GM23338 (cell line): ENCODE results near the gene PCDHGC4. TPM values are rescaled to one million over a fixed set of nuclear protein-coding genes. Genes with fewer than 3 reads are reported as not detected.

Experiments used
- ATAC-seq: fragments of 200-7000 bp; cut with Tn5 transposase; 3 replicates; pipeline ENCODE4 v1.9.1; 2020
- DNase-seq: peaks from one replicate; pipeline ENCODE4 v3.0.0-alpha.2; 2015; ENCODE audit warnings: low spot score
- H2AFZ ChIP-seq: fragments of 200-600 bp; sonication (generic); 2 replicates; pipeline ENCODE4 v1.8.0; 2016; ENCODE audit warnings: antibody characterized with exemption, mild to moderate bottlenecking, moderate library complexity
- H3F3A ChIP-seq: fragments of 200-600 bp; sonication (generic); replicated peaks from 2 replicates; pipeline ENCODE4 v1.8.0; 2017; ENCODE audit warnings: antibody characterized with exemption, mixed run types, low read depth
- H3K27ac ChIP-seq: fragments of 200-600 bp; sonication (generic); 2 replicates; pipeline ENCODE4 v1.6.1; 2016; ENCODE audit warnings: low read depth
- H3K27me3 ChIP-seq: fragments of 200-600 bp; sonication (generic); 2 replicates; pipeline ENCODE4 v1.8.0; 2016; ENCODE audit warnings: mild to moderate bottlenecking, mixed run types, moderate library complexity; ENCODE audit not compliant: insufficient read depth
- H3K36me3 ChIP-seq: fragments of 200-600 bp; sonication (generic); 2 replicates; pipeline ENCODE4 v1.8.0; 2016; ENCODE audit warnings: mild to moderate bottlenecking; ENCODE audit not compliant: insufficient read depth
- H3K4me1 ChIP-seq: fragments of 200-600 bp; sonication (generic); 2 replicates; pipeline ENCODE4 v1.8.0; 2016; ENCODE audit warnings: mild to moderate bottlenecking, moderate library complexity; ENCODE audit not compliant: insufficient read depth
- H3K4me2 ChIP-seq: fragments of 200-600 bp; sonication (generic); 2 replicates; pipeline ENCODE4 v1.7.1; 2017; ENCODE audit warnings: mixed run types
- H3K4me3 ChIP-seq: fragments of 200-600 bp; sonication (generic); 2 replicates; pipeline ENCODE4 v1.6.1; 2016; ENCODE audit warnings: mixed run types
- H3K79me2 ChIP-seq: fragments of 200-600 bp; sonication (generic); replicated peaks from 2 replicates; pipeline ENCODE4 v1.8.0; 2017; ENCODE audit warnings: mild to moderate bottlenecking; ENCODE audit not compliant: insufficient read depth
- H3K9me2 ChIP-seq: fragments of 200-600 bp; sonication (generic); 2 replicates; pipeline ENCODE4 v1.8.0; 2017; ENCODE audit not compliant: insufficient read depth
- H4K20me1 ChIP-seq: fragments of 200-600 bp; sonication (generic); replicated peaks from 2 replicates; pipeline ENCODE4 v1.8.0; 2017; ENCODE audit warnings: mild to moderate bottlenecking; ENCODE audit not compliant: insufficient read depth
- H3K27ac Mint-ChIP-seq: 2 replicates; pipeline ENCODE4 v1.8.0; 2020; ENCODE audit warnings: inconsistent platforms, mild to moderate bottlenecking, moderate library complexity, mixed read lengths
- H3K27me3 Mint-ChIP-seq: 3 replicates; pipeline ENCODE4 v1.8.0; 2022; ENCODE audit warnings: low read depth, mild to moderate bottlenecking, moderate library complexity, mixed read lengths, inconsistent platforms; ENCODE audit not compliant: insufficient read depth, poor library complexity
- H3K36me3 Mint-ChIP-seq: 3 replicates; pipeline ENCODE4 v1.8.0; 2021; ENCODE audit warnings: low read depth, mild to moderate bottlenecking, inconsistent platforms, moderate library complexity, mixed read lengths
- H3K4me1 Mint-ChIP-seq: 3 replicates; pipeline ENCODE4 v1.8.0; 2020; ENCODE audit warnings: mild to moderate bottlenecking, inconsistent platforms, mixed read lengths
- H3K4me3 Mint-ChIP-seq: 3 replicates; pipeline ENCODE4 v1.8.0; 2021; ENCODE audit warnings: moderate library complexity, mild to moderate bottlenecking, inconsistent platforms, mixed read lengths
- H3K9me3 Mint-ChIP-seq: 3 replicates; pipeline ENCODE4 v1.8.0; 2020; ENCODE audit warnings: moderate library complexity, mild to moderate bottlenecking, inconsistent platforms, mixed read lengths
- EZH2phosphoT487 ChIP-seq: fragments of 200-600 bp; sonication (generic); IDR thresholded peaks from one replicate; pipeline ENCODE4 v1.8.1; 2018; ENCODE audit warnings: antibody characterized with exemption; ENCODE audit not compliant: unreplicated experiment
- JUNB ChIP-seq: IDR thresholded peaks from one replicate; pipeline ENCODE4 v1.6.1; 2016; ENCODE audit warnings: antibody characterized with exemption; ENCODE audit not compliant: unreplicated experiment
- STAT1 ChIP-seq: IDR thresholded peaks from one replicate; pipeline ENCODE4 v1.6.1; 2016; ENCODE audit warnings: antibody characterized with exemption; ENCODE audit not compliant: unreplicated experiment
- ZNF114 ChIP-seq: fragments of 250-450 bp; sonication (Bioruptor Pico); IDR thresholded peaks from 2 replicates; pipeline ENCODE4 v1.5.0; 2020; ENCODE audit warnings: mild to moderate bottlenecking, moderate library complexity
- ZNF331 ChIP-seq: fragments of 250-450 bp; sonication (Bioruptor Pico); IDR thresholded peaks from 2 replicates; pipeline ENCODE4 v1.5.0; 2020; ENCODE audit warnings: low read depth, mild to moderate bottlenecking, moderate library complexity
- polyA plus RNA-seq: library from polyadenylated mRNA; unstranded; fragments of >200 nt; fragmentation: Nextera tagmentation; extraction: Ambion mirVana; gene quantifications from 2 replicates; pipeline ENCODE4 v1.2.1, GENCODE V29; 2016
- total RNA-seq: library from RNA; depleted of rRNA; stranded (reverse); fragments of >200 nt; shearing (Covaris generic); gene quantifications from 2 replicates; pipeline ENCODE4 v1.2.3, GENCODE V29; 2014
- TF ChIP-seq, protein P1 (sequence below): IDR thresholded peaks from one replicate; pipeline ENCODE4 v1.6.1; 2018; ENCODE audit warnings: antibody characterized with exemption; ENCODE audit not compliant: unreplicated experiment
- TF ChIP-seq, protein P2 (sequence below): IDR thresholded peaks from 2 replicates; pipeline ENCODE4 v1.6.1; 2016; ENCODE audit warnings: antibody characterized with exemption
- TF ChIP-seq, protein P3 (sequence below), 2 experiments: fragments of 200-600 bp in 1 of 2; sonication (generic) in 1 of 2; conservative IDR thresholded peaks; 2 replicates each; pipeline versions ENCODE4 v1.5.1 to v1.6.1; 2016 to 2017; ENCODE audit warnings: antibody characterized with exemption in 2 of 2, low read depth in 2 of 2, mild to moderate bottlenecking in 2 of 2, moderate library complexity in 1 of 2
- TF ChIP-seq, protein P4 (sequence below): fragments of 250-450 bp; sonication (Bioruptor Pico); IDR thresholded peaks from 2 replicates; pipeline ENCODE4 v1.5.0; 2020; ENCODE audit warnings: mild to moderate bottlenecking, moderate library complexity

PCDHGC4 gene
- total and polyA plus RNA-seq, 2 experiments from 2014 or later: 0.31 to 3.0 TPM

DNA sequence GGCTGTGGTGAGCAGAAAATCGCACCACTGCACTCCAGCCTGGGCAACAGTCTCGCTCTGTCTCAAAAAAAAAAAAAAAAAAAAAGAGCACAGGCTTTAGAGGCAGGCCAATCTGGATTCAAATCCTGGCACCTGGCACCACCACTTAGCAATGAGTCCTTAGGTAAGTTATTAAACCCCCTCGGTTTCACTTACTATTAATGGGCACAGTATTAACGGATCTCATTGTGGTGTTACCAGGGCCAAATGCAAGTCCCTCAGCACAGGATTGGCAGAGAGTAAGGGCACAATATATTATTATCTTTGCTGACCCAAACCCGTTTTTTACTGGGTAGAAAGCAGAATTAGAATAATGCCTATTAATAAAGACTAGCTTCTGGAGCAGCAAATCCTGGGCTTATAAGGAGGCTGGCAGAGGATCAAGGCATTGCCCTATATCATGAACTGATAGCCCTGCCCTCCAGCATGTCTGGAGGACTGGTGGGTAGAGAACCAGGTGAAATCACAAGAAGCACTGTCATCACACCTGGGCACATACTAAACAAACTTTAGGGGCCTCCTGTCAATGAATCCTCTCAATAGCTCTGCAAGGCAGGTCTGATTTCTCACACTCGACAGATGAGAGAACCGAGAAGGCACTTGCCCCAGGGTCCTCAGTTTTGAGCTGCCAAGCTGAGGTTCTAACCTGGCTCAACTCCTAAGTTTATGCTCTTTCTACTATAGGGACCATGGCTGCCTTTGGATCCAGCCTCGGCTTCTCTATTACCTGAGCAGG, 21.7 kb downstream of the PCDHGC4 start:
- H3K9me3 Mint-ChIP-seq: no peaks in the 10 kb centered on the region
- ATAC-seq (no peak), DNase-seq (no peak)
- H3F3A ChIP-seq: no peaks in the 10 kb centered on the region
- no peak overlapping the region for H3K4me3 ChIP-seq
- no peak overlapping the region; the same call in 2 of the 3 replicates for H3K4me3 Mint-ChIP-seq
- no peaks in the 10 kb centered on the region for H3K36me3 ChIP-seq
- H3K36me3 Mint-ChIP-seq: peaks cover 18% of the 10 kb centered on the region
- no peaks in the 10 kb centered on the region for H3K79me2 ChIP-seq
- peaks cover 14% of the 10 kb centered on the region for H3K27me3 Mint-ChIP-seq
- no peaks in the 10 kb centered on the region for H4K20me1 ChIP-seq
- H3K4me1 ChIP-seq: peaks cover 19% of the 10 kb centered on the region
- peaks cover 32% of the 10 kb centered on the region for H3K4me1 Mint-ChIP-seq
- TF ChIP-seq, protein P1, sequence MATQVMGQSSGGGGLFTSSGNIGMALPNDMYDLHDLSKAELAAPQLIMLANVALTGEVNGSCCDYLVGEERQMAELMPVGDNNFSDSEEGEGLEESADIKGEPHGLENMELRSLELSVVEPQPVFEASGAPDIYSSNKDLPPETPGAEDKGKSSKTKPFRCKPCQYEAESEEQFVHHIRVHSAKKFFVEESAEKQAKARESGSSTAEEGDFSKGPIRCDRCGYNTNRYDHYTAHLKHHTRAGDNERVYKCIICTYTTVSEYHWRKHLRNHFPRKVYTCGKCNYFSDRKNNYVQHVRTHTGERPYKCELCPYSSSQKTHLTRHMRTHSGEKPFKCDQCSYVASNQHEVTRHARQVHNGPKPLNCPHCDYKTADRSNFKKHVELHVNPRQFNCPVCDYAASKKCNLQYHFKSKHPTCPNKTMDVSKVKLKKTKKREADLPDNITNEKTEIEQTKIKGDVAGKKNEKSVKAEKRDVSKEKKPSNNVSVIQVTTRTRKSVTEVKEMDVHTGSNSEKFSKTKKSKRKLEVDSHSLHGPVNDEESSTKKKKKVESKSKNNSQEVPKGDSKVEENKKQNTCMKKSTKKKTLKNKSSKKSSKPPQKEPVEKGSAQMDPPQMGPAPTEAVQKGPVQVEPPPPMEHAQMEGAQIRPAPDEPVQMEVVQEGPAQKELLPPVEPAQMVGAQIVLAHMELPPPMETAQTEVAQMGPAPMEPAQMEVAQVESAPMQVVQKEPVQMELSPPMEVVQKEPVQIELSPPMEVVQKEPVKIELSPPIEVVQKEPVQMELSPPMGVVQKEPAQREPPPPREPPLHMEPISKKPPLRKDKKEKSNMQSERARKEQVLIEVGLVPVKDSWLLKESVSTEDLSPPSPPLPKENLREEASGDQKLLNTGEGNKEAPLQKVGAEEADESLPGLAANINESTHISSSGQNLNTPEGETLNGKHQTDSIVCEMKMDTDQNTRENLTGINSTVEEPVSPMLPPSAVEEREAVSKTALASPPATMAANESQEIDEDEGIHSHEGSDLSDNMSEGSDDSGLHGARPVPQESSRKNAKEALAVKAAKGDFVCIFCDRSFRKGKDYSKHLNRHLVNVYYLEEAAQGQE: no peak
- TF ChIP-seq ZNF331 (CRISPR knock-in tag) (no peak), JUNB (no peak), EZH2phosphoT487 (no peak), STAT1 (no peak), ZNF114 (CRISPR knock-in tag) (no peak)
- TF ChIP-seq, protein P2, sequence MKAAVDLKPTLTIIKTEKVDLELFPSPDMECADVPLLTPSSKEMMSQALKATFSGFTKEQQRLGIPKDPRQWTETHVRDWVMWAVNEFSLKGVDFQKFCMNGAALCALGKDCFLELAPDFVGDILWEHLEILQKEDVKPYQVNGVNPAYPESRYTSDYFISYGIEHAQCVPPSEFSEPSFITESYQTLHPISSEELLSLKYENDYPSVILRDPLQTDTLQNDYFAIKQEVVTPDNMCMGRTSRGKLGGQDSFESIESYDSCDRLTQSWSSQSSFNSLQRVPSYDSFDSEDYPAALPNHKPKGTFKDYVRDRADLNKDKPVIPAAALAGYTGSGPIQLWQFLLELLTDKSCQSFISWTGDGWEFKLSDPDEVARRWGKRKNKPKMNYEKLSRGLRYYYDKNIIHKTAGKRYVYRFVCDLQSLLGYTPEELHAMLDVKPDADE: no peak
- TF ChIP-seq, protein P3, sequence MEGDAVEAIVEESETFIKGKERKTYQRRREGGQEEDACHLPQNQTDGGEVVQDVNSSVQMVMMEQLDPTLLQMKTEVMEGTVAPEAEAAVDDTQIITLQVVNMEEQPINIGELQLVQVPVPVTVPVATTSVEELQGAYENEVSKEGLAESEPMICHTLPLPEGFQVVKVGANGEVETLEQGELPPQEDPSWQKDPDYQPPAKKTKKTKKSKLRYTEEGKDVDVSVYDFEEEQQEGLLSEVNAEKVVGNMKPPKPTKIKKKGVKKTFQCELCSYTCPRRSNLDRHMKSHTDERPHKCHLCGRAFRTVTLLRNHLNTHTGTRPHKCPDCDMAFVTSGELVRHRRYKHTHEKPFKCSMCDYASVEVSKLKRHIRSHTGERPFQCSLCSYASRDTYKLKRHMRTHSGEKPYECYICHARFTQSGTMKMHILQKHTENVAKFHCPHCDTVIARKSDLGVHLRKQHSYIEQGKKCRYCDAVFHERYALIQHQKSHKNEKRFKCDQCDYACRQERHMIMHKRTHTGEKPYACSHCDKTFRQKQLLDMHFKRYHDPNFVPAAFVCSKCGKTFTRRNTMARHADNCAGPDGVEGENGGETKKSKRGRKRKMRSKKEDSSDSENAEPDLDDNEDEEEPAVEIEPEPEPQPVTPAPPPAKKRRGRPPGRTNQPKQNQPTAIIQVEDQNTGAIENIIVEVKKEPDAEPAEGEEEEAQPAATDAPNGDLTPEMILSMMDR (conservative IDR thresholded peaks at IDR 0.05; ENCODE audit: low read depth in 2 of 2): no peak
- TF ChIP-seq, protein P4, sequence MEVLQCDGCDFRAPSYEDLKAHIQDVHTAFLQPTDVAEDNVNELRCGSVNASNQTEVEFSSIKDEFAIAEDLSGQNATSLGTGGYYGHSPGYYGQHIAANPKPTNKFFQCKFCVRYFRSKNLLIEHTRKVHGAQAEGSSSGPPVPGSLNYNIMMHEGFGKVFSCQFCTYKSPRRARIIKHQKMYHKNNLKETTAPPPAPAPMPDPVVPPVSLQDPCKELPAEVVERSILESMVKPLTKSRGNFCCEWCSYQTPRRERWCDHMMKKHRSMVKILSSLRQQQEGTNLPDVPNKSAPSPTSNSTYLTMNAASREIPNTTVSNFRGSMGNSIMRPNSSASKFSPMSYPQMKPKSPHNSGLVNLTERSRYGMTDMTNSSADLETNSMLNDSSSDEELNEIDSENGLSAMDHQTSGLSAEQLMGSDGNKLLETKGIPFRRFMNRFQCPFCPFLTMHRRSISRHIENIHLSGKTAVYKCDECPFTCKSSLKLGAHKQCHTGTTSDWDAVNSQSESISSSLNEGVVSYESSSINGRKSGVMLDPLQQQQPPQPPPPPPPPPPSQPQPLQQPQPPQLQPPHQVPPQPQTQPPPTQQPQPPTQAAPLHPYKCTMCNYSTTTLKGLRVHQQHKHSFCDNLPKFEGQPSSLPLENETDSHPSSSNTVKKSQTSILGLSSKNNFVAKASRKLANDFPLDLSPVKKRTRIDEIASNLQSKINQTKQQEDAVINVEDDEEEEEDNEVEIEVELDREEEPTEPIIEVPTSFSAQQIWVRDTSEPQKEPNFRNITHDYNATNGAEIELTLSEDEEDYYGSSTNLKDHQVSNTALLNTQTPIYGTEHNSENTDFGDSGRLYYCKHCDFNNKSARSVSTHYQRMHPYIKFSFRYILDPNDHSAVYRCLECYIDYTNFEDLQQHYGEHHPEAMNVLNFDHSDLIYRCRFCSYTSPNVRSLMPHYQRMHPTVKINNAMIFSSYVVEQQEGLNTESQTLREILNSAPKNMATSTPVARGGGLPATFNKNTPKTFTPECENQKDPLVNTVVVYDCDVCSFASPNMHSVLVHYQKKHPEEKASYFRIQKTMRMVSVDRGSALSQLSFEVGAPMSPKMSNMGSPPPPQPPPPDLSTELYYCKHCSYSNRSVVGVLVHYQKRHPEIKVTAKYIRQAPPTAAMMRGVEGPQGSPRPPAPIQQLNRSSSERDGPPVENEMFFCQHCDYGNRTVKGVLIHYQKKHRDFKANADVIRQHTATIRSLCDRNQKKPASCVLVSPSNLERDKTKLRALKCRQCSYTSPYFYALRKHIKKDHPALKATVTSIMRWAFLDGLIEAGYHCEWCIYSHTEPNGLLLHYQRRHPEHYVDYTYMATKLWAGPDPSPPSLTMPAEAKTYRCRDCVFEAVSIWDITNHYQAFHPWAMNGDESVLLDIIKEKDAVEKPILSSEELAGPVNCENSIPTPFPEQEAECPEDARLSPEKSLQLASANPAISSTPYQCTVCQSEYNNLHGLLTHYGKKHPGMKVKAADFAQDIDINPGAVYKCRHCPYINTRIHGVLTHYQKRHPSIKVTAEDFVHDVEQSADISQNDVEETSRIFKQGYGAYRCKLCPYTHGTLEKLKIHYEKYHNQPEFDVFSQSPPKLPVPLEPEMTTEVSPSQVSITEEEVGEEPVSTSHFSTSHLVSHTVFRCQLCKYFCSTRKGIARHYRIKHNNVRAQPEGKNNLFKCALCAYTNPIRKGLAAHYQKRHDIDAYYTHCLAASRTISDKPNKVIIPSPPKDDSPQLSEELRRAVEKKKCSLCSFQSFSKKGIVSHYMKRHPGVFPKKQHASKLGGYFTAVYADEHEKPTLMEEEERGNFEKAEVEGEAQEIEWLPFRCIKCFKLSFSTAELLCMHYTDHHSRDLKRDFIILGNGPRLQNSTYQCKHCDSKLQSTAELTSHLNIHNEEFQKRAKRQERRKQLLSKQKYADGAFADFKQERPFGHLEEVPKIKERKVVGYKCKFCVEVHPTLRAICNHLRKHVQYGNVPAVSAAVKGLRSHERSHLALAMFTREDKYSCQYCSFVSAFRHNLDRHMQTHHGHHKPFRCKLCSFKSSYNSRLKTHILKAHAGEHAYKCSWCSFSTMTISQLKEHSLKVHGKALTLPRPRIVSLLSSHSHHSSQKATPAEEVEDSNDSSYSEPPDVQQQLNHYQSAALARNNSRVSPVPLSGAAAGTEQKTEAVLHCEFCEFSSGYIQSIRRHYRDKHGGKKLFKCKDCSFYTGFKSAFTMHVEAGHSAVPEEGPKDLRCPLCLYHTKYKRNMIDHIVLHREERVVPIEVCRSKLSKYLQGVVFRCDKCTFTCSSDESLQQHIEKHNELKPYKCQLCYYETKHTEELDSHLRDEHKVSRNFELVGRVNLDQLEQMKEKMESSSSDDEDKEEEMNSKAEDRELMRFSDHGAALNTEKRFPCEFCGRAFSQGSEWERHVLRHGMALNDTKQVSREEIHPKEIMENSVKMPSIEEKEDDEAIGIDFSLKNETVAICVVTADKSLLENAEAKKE (CRISPR knock-in tag): no peak
- no peaks in the 10 kb centered on the region for H3K27me3 ChIP-seq
- no peak overlapping the region for H2AFZ ChIP-seq
- H3K9me2 ChIP-seq: no peaks in the 10 kb centered on the region
- no peak overlapping the region for H3K27ac Mint-ChIP-seq
- H3K27ac ChIP-seq: no peak overlapping the region
- H3K4me2 ChIP-seq: no peak overlapping the region
